ENCODE data around the gene GDF2.

GDF2 gene

DNA sequence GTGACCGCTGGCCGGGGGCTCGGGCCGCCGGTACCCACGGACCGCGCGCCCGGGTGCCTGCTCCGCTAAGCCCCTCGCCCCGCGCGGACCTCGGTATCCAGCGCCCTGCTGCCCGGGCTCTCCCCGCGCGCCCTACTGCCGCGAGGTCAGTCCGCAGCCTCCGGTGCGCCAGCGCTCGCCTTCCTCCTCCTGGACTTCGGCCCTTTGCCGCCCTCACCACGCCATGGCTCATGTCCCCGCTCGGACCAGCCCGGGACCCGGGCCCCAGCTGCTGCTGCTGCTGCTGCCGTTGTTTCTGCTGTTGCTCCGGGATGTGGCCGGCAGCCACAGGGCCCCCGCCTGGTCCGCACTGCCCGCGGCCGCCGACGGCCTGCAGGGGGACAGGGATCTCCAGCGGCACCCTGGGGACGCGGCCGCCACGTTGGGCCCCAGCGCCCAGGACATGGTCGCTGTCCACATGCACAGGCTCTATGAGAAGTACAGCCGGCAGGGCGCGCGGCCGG, 21.8 kb upstream of the GDF2 start:
- Histone ChIP-seq H3K27ac (replicated peaks) (no peak overlapping the region), H3K27me3 (ENCODE audit: insufficient read depth, poor library complexity, severe bottlenecking) (peaks cover 38% of the 10 kb centered on the region), H3K4me3 (replicated peaks; ENCODE audit: insufficient read depth, low read length) (no peak overlapping the region)
- TF ChIP-seq, protein P1, sequence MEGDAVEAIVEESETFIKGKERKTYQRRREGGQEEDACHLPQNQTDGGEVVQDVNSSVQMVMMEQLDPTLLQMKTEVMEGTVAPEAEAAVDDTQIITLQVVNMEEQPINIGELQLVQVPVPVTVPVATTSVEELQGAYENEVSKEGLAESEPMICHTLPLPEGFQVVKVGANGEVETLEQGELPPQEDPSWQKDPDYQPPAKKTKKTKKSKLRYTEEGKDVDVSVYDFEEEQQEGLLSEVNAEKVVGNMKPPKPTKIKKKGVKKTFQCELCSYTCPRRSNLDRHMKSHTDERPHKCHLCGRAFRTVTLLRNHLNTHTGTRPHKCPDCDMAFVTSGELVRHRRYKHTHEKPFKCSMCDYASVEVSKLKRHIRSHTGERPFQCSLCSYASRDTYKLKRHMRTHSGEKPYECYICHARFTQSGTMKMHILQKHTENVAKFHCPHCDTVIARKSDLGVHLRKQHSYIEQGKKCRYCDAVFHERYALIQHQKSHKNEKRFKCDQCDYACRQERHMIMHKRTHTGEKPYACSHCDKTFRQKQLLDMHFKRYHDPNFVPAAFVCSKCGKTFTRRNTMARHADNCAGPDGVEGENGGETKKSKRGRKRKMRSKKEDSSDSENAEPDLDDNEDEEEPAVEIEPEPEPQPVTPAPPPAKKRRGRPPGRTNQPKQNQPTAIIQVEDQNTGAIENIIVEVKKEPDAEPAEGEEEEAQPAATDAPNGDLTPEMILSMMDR (IDR thresholded peaks at IDR 0.05; ENCODE audit: insufficient read depth, low read length): no peak
- TF ChIP-seq, protein P2, sequence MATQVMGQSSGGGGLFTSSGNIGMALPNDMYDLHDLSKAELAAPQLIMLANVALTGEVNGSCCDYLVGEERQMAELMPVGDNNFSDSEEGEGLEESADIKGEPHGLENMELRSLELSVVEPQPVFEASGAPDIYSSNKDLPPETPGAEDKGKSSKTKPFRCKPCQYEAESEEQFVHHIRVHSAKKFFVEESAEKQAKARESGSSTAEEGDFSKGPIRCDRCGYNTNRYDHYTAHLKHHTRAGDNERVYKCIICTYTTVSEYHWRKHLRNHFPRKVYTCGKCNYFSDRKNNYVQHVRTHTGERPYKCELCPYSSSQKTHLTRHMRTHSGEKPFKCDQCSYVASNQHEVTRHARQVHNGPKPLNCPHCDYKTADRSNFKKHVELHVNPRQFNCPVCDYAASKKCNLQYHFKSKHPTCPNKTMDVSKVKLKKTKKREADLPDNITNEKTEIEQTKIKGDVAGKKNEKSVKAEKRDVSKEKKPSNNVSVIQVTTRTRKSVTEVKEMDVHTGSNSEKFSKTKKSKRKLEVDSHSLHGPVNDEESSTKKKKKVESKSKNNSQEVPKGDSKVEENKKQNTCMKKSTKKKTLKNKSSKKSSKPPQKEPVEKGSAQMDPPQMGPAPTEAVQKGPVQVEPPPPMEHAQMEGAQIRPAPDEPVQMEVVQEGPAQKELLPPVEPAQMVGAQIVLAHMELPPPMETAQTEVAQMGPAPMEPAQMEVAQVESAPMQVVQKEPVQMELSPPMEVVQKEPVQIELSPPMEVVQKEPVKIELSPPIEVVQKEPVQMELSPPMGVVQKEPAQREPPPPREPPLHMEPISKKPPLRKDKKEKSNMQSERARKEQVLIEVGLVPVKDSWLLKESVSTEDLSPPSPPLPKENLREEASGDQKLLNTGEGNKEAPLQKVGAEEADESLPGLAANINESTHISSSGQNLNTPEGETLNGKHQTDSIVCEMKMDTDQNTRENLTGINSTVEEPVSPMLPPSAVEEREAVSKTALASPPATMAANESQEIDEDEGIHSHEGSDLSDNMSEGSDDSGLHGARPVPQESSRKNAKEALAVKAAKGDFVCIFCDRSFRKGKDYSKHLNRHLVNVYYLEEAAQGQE (IDR thresholded peaks at IDR 0.05; ENCODE audit: insufficient replicate concordance, low read depth): no peak
- no peak for TF ChIP-seq SPI1 (IDR thresholded peaks at IDR 0.05; ENCODE audit: borderline replicate concordance, low read depth)
- no peak for TF ChIP-seq GABPA (IDR thresholded peaks at IDR 0.05; ENCODE audit: low read depth)
- no peak for TF ChIP-seq POLR2AphosphoS5 (IDR thresholded peaks at IDR 0.05; ENCODE audit: low read depth)
- DNase-seq (ENCODE audit: low read depth in 1 of 2, low spot score in 1 of 2): no peak

DNA sequence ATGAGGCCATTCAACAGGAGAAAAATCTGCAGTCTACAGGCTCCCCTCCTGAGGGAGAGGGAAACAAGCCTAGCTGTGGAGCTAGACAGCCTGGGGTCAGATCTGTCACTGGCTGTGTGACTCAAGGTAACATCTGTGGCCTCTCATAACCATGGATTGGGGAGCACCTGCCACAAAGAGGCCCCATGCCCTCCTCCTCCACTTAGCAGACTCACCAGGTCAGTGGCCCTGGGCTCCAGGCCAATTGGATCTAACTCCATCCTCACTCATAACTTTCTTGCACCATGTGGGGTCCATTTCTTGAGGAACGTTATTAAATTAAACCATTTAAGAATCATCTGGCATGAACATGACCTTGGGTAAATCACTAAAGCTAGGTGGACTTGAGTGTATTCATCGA, 20.4 kb upstream of the GDF2 start:
- no peak for DNase-seq (ENCODE audit: low read depth in 1 of 2, low spot score in 1 of 2)
- H3K27ac ChIP-seq (replicated peaks): no peak overlapping the region
- TF ChIP-seq, protein P2 (IDR thresholded peaks at IDR 0.05; ENCODE audit: insufficient replicate concordance, low read depth): no peak
- TF ChIP-seq POLR2AphosphoS5 (IDR thresholded peaks at IDR 0.05; ENCODE audit: low read depth) (no peak), SPI1 (IDR thresholded peaks at IDR 0.05; ENCODE audit: borderline replicate concordance, low read depth) (no peak), GABPA (IDR thresholded peaks at IDR 0.05; ENCODE audit: low read depth) (no peak)
- TF ChIP-seq, protein P1 (IDR thresholded peaks at IDR 0.05; ENCODE audit: insufficient read depth, low read length): no peak
- no peak overlapping the region for H3K4me3 ChIP-seq (replicated peaks; ENCODE audit: insufficient read depth, low read length)
- peaks cover 34% of the 10 kb centered on the region for H3K27me3 ChIP-seq (ENCODE audit: insufficient read depth, poor library complexity, severe bottlenecking)

DNA sequence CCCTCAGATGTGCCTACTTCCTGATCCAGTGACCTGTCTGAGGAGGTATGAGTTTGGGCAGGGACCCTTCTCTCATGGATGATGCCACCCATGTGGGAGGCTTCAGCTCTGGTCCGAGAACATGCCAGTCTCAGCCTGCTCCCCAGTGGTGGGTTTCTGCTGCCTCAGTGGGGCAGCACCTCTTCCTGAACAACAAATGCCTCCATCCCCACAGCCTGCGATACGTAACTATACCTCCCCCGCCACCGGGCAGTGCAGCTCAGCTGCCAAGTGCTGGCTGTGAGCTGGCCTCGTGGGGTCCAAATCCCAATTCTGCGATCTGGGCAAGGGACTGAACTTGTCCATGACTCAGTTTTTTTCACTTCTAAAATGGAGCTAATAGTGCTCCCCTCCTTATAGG, 19.1 kb upstream of the GDF2 start:
- no peak for DNase-seq (ENCODE audit: low read depth in 1 of 2, low spot score in 1 of 2)
- TF ChIP-seq SPI1 (IDR thresholded peaks at IDR 0.05; ENCODE audit: borderline replicate concordance, low read depth): no peak
- TF ChIP-seq, protein P1 (IDR thresholded peaks at IDR 0.05; ENCODE audit: insufficient read depth, low read length): no peak
- TF ChIP-seq POLR2AphosphoS5 (IDR thresholded peaks at IDR 0.05; ENCODE audit: low read depth): no peak
- TF ChIP-seq, protein P2 (IDR thresholded peaks at IDR 0.05; ENCODE audit: insufficient replicate concordance, low read depth): no peak
- Histone ChIP-seq H3K27me3 (ENCODE audit: insufficient read depth, poor library complexity, severe bottlenecking) (peaks cover 31% of the 10 kb centered on the region), H3K4me3 (replicated peaks; ENCODE audit: insufficient read depth, low read length) (no peak overlapping the region), H3K27ac (replicated peaks) (no peak overlapping the region)
